GM19467 (cell line): ENCODE measurements around the gene NOL12.
"Not testable (repeated sequence)": the region's sequence is repeated elsewhere in the genome, so short reads cannot be mapped to it uniquely, and the experiment has no call there.

Experiments used
- ATAC-seq: cut with Tn5 transposase; IDR thresholded peaks from one replicate; pipeline ENCODE4 v1.9.1; 2021; ENCODE audit warnings: mild to moderate bottlenecking, moderate library complexity; ENCODE audit not compliant: unreplicated experiment

The NOL12 gene

GRCh38 chr22:37710675-37711074 is 24.5 kb downstream of the NOL12 start:
- no peak for ATAC-seq

- no peak for ATAC-seq
Observed at GRCh38 chr22:37711490-37711889, 25.3 kb downstream of the NOL12 start.

DNA sequence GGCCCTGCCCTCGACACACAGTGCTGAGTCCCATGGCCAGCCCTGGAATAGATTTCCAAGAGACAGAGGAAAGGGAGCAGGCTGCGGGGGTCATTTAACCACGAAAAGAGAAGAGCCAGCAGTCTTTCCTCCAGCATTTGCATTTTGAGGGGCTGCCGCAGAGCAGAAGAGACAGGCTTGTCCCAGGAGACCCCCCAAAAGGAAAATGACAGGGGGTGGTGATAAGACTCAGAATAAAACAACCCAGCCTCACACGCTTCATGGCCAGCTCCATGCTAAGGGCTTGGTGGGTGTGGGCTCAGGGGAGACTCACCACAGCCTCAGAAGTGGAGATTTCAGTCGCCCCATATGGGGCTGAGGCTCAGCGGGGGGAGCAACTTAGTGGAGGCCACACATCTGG is 27.6 kb downstream of the NOL12 start:
- no peak for ATAC-seq

- ATAC-seq = no peak
Observed at GRCh38 chr22:37714634-37715033, 28.5 kb downstream of the NOL12 start.

- ATAC-seq = no peak
Observed at GRCh38 chr22:37715760-37716159, 29.6 kb downstream of the NOL12 start.

DNA sequence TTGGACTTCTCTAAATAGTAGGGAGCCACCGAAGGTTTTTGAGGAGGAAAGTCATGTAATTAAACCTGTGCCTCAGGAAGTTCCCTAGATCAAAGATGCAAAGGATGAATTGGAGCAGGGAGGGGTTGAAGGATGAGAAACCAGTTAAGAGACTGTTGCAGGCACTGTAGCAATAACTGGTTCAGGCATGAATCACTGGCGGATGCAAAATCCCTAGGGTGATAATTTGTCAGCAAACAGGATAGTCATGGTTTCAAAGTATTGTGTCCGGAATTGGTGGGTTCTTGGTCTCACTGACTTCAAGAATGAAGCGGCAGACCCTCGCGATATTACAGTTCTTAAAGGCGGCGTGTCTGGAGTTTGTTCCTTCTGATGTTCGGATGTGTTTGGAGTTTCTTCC is 30.6 kb downstream of the NOL12 start:
- no peak for ATAC-seq

- ATAC-seq = not testable (repeated sequence)
Observed at GRCh38 chr22:37717235-37717634, 31.1 kb downstream of the NOL12 start.

DNA sequence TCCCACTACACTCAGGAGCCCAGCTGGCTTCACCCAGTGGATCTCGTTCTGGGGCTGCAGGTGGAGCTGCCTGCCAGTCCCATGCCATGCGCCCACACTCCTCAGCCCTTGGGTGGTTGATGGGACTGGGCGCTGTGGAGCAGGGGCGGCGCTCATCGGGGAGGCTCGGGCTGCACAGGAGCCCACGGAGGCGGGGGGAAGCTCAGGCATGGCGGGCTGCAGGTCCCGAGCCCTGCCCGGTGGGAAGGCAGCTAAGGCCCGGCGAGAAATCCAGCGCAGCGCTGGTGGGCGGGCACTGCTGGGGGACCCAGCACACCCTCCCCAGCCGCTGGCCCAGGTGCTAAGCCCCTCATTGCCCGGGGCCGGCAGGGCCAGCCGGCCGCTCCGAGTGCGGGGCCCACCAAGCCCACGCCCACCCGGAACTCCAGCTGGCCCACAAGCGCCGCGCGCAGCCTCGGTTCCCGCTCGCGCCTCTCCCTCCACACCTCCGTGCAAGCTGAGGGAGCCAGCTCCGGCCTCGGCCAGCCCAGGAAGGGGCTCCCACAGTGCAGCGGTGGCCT is 31.7 kb downstream of the NOL12 start:
- ATAC-seq = not testable (repeated sequence)

DNA sequence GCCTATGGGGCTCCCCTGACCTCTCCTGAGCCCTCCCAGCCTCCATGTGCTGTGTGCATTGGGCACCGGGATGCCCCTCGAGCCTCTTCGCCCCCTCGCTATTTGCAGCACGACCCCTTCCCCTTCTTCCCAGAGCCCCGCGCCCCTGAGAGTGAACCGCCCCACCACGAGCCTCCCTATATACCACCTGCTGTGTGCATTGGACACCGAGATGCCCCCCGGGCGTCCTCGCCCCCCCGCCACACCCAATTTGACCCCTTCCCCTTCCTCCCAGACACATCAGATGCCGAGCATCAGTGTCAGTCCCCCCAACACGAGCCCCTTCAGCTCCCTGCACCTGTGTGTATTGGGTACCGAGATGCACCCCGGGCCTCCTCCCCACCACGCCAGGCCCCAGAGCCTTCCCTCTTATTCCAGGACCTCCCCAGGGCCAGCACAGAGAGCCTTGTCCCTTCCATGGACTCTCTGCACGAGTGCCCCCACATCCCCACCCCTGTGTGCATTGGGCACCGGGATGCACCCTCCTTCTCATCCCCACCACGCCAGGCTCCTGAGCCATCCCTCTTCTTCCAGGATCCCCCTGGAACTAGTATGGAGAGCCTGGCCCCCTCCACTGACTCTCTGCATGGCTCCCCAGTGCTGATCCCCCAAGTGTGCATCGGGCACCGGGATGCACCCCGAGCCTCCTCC is 39.6 kb downstream of the NOL12 start:
- ATAC-seq = no peak

GRCh38 chr22:37726241-37726887 is 40.2 kb downstream of the NOL12 start:
- ATAC-seq = no peak

- no peak for ATAC-seq
Observed at GRCh38 chr22:37728620-37729019, 42.5 kb downstream of the NOL12 start.

DNA sequence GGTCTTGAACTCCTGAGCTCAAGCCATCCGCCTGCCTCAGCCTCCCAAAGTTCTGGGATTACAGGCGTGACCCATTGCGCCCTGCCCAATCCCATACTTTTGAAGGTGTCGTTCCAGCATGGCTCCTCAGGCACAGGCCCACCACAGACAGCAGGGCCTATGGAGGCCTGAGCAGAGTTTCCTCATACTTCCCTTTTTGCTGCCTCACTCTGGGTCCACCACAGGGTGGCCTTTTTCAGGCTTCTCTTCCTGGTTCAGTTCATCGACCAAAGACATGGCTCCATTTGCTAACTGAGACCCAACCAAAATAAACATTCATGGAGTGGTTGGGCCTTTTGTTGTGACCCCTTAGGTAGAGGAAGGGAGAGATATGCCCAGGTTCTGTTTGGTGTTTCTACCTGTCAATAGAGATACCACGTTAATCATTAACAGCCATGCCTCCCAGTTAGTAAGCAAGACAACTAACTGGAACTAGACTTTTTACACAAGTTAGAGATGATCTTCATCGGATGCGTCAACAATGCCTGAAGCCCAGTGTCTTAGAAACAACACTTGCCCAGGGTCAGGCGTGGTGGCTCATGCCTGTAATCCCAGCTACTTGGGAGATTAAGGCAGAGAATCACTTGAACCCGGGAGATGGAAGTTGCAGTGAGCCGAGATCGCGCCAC is 45.8 kb downstream of the NOL12 start:
- no peak for ATAC-seq

DNA sequence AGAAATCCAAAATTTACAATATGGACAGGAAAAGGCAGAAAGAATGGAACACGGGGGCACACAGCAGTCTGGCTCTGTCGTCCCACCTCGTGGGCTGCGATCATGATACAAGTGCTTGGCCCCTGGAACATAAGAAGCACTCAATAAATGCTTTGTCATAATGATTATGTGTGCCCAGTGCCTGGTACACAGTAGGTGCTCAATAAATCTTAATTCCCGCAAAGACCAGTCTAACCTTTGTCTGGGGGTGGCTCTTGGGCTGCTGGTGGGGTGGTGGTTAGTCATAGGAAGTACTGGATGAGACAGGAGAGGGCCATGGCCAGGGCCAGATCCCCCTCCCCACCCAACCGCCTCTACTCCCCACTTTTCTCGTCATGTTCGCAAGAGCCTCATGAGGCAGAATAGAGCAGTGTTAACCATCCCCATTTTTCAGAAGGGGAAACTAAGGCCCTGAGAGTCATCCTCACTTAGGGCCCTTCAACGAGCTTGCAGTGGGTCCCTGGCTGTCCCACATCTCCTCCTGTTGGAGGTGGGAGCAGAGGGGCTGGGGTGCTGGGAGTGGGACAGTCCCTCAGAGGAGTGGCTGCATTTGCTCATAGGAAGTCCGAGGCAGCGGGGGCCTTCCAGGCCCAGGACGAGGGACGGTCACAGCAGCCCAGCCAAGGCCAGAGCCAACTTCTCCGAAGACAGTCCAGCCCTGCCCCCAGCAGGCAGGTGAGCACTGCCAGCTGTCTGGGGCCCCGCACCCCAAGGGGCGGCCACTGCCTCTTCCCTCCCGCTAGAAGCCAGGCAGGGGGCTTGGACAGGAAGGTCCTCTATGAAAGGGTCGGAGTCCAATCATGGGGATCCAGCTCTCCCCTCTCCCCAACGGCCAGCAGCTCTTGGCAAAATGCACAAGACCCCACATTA is 46.8 kb downstream of the NOL12 start:
- no peak for ATAC-seq

DNA sequence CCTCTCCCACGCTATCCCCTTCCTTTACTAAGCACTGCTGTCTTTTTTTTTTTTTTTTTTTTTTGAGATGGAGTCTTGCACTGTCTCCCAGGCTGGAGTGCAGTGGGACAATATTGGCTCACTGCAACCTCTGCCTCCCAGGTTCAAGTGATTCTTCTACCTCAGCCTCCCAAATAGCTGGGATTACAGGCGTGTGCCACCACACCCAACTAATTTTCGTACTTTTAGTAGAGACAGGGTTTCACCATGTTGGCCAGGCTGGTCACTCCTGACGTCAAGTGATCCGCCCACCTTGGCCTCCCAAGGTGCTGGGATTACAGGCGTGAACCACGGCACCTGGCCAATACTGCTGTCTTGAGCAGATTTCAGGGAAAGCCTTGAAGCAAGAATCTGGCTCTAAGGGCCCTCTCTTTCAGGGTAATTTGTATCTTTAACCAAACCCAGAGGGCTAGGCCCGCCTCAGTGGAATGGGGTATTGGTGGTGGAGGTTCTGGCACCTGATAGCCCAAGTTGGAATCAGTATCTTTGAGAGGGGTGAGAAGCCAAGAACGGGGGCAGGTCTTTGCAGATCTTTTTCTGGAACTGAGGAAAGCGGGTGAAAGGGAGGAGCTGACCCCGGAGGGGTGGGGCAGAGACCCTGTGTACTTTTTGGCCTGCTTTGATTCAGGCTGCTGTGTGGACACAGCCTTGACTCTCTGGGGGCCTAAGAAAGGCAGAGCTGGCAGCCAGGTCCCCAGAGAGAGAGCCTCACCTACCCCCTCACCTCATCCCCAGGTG is 47.7 kb downstream of the NOL12 start:
- no peak for ATAC-seq

DNA sequence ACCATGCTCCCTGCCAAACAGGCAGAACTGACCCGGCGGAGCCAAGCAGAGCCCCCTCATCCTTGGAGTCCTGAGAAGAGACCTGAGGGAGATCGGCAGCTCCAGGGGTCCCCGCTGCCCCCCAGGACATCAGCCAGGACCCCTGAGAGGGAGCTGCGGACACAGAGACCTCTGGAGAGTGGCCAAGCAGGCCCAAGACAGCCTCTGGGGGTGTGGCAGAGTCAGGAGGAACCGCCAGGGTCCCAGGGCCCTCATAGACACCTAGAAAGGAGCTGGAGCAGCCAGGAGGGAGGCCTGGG is 48.2 kb downstream of the NOL12 start:
- no peak for ATAC-seq

DNA sequence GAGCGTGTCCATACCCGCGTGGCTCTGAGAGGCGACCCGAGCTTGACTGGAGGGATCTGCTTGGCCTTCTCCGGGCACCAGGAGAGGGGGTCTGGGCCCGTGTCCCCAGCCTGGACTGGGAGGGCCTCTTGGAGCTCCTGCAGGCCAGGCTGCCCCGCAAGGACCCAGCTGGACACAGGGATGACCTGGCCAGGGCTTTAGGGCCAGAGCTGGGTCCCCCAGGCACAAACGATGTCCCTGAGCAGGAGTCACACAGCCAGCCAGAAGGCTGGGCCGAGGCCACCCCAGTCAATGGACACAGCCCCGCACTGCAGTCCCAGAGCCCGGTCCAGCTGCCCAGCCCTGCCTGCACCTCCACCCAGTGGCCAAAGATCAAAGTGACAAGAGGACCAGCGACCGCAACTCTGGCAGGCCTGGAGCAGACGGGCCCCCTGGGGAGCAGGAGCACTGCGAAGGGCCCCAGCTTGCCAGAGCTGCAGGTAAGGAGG is 48.9 kb downstream of the NOL12 start:
- no peak for ATAC-seq

DNA sequence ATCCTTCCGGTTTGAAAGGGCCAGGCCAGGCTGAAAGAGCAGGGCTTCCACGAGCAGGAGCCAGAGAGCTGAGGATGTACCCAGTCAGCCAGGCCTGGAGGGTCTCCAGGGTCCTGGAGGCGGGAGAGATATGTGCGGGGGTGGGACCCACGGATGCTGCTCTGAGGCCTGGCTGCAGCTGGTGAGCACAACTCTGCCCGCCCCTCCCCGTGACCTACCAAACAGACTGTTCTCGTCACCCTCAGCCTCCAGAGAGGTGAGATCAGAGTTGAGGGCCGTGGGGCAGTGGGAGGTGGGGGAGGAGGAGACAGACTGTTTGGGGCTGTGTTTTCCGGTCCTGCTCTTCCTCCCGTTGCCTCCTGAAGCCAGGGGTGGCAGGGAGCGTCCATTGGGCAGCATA is 52.9 kb downstream of the NOL12 start:
- no peak for ATAC-seq

DNA sequence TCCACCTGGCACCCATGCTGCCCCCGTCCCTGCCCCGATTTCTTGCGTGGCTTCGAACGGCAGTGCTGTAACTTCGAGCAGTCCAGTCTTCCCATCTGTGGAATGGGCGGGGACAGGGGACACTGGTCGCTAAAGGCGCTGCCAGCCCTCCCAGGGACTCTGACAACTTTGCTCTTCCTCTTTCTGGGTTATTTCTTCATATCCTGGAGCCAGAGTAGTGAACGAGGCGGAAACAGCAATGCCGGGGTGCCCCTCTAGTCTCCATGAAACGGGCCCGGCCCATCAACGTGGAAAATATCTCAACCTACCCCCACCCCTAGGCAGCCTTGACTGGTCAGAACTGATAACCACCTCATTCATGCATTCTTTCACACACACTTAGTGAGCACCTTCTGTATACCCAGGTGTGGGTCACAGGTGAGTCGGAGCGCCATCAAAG is 53.5 kb downstream of the NOL12 start:
- ATAC-seq = no peak

DNA sequence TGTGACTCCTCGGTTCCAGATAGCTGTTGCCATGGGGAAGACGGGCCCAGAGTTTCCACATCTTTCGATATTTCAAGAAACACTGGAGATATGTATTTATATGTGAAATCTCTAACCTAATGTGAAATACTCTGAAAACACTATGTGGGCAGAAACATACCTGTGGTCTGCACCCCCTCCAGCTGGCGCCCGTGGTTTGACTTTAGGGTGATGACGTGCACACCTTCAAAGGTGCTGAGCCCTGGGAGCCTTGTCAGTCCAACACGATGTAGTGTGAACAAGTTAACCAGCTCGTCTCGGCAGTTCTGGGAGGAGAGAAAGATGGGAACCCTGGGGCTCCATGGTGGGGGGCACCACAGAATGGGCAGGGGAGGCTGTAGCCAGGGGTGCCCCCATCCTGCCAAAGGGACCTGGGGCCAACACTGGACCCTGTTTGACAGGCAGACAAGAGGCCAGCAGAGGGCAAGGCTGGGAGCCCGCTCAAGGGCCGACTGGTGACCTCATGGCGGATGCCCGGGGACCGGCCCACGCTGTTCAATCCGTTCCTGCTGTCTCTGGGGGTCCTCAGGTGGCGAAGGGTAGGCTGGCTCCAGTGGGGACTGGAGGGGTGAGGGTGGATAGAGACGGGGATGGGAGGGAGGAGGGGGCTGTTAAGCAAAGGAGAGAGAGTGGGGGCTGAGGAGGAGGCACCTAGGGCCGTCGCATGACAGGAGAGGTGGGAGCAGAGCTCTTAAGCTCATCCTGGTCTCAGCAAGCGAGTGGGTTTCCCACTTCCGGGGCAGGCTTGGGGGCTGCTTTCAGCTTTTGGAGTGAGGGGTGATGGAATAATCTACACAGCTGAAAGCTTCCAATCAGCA is 54.5 kb downstream of the NOL12 start:
- ATAC-seq = no peak
